Measurements from ENCODE around the gene BSG.
"Not testable (repeated sequence)": the region's sequence is repeated elsewhere in the genome, so short reads cannot be mapped to it uniquely, and the experiment has no call there.

BSG gene

GRCh38 chr19:583198-583967, 11.0 kb downstream of the BSG start:
- no peak overlapping the region for H3K4me3 ChIP-seq (ENCODE audit: low read length)
- no peak for DNase-seq (ENCODE audit: low read depth)
- TF ChIP-seq, protein P1, sequence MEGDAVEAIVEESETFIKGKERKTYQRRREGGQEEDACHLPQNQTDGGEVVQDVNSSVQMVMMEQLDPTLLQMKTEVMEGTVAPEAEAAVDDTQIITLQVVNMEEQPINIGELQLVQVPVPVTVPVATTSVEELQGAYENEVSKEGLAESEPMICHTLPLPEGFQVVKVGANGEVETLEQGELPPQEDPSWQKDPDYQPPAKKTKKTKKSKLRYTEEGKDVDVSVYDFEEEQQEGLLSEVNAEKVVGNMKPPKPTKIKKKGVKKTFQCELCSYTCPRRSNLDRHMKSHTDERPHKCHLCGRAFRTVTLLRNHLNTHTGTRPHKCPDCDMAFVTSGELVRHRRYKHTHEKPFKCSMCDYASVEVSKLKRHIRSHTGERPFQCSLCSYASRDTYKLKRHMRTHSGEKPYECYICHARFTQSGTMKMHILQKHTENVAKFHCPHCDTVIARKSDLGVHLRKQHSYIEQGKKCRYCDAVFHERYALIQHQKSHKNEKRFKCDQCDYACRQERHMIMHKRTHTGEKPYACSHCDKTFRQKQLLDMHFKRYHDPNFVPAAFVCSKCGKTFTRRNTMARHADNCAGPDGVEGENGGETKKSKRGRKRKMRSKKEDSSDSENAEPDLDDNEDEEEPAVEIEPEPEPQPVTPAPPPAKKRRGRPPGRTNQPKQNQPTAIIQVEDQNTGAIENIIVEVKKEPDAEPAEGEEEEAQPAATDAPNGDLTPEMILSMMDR (IDR thresholded peaks at IDR 0.05; ENCODE audit: insufficient read depth, low read depth, low read length, missing control alignments), result no peak

GRCh38 chr19:583968-584239, 11.5 kb downstream of the BSG start:
- DNase-seq (ENCODE audit: low read depth), result no peak
- no peak overlapping the region for H3K4me3 ChIP-seq (ENCODE audit: low read length)
- TF ChIP-seq, protein P1 (IDR thresholded peaks at IDR 0.05; ENCODE audit: insufficient read depth, low read depth, low read length, missing control alignments), result no peak

GRCh38 chr19:584240-585001, 12.0 kb downstream of the BSG start:
- H3K4me3 ChIP-seq (ENCODE audit: low read length), result no peak overlapping the region
- DNase-seq (ENCODE audit: low read depth), result peak; percentile 32
- TF ChIP-seq, protein P1 (IDR thresholded peaks at IDR 0.05; ENCODE audit: insufficient read depth, low read depth, low read length, missing control alignments), result peak; percentile 59

GRCh38 chr19:585146-585545, 12.8 kb downstream of the BSG start:
- DNase-seq (ENCODE audit: low read depth); H3K4me3 ChIP-seq (ENCODE audit: low read length): not testable (repeated sequence)

DNA sequence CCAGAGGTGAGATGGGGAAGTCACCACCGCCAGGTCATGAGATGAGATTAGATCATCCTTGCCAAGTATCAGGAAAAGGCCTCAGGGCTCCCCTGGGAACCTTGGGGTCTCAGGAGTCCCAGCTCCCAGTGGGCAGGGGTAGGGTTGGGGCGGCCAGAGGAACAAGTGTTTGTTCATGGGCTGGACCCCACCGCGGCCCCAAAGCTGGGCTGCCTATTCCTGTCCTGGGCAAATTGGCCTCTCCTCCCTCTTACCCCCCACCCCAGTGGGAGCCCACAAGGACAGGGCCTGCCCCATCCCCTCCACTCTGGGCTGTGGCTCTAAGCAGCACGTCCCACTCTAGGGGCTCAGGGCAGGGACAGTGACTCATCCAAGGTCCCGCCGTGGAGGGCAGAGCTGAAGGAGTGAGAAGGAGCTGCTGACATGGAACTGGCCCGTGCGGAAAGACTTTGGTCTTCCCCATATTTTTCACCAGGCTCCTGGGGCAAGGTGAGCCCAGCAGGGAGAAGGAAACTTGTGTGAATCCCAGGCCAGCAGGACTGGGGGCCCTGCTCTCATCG, 13.2 kb downstream of the BSG start:
- TF ChIP-seq, protein P1 (IDR thresholded peaks at IDR 0.05; ENCODE audit: insufficient read depth, low read depth, low read length, missing control alignments), result no peak
- H3K4me3 ChIP-seq (ENCODE audit: low read length), result no peak overlapping the region
- no peak for DNase-seq (ENCODE audit: low read depth)

DNA sequence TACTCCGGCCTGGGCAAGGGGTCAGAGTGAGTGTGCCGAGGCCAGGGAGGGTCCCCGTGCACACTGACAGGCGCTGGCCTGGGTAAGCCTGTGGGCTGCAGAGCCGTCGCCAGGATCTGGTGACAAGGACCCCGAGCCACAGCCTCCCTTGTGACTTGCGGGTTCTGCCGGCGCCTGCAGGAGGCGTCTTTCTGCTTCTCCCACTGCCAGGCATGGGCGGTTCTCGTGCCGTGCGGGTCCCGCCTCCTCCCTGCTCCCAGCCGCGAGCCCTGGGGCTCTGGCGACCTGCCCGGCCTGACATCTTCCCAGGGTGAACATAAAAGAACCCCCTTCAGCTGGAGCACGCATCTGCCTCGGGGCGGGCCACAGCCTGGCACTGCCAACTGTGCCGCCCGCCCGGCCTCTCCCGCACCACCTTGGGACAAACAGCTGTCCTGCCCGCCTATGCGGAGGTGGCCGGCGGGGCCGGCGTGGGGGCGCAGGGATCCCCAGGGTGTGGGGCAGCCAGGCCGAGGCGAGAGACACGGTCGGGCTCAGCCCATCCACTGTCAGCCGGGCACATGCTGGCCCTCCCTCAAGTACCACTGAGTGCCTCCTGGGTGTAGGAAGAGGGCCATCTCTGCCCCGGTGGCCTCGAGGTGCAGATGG, 15.8 kb downstream of the BSG start:
- H3K4me3 ChIP-seq (ENCODE audit: low read length), result no peak overlapping the region
- DNase-seq (ENCODE audit: low read depth), result peak; percentile 82
- TF ChIP-seq, protein P1 (IDR thresholded peaks at IDR 0.05; ENCODE audit: insufficient read depth, low read depth, low read length, missing control alignments), result peak; percentile 68

Measured in epithelial cell of esophagus (primary cell).